Stomach (tissue), 9 donors: ENCODE data around the gene CAPN7. TPM values are rescaled to one million over a fixed set of nuclear protein-coding genes. Genes with fewer than 3 reads are reported as not detected.

Source experiments
- DNase-seq, 2 donors: peaks; one replicate each; pipeline versions ENCODE4 v3.0.0 to v3.0.0-alpha.2; 2013 to 2019
- H3K27ac ChIP-seq, 5 donors: fragments of 200-600 bp in 4 of 5; sonication (generic) in 4 of 5; one replicate each; pipeline ENCODE4 v1.5.1; 2013 to 2019; ENCODE audit warnings: mild to moderate bottlenecking in 1 of 5, moderate library complexity in 1 of 5
- H3K27me3 ChIP-seq, 3 donors: fragments of 200-600 bp; sonication (generic); one replicate each; pipeline ENCODE4 v1.5.1; 2017 to 2019; ENCODE audit warnings: mixed run types in 1 of 3
- H3K36me3 ChIP-seq, 4 donors: fragments of 200-600 bp; sonication (generic); 1 replicate in 3 of 4; 2 replicates in 1 of 4; pipeline ENCODE4 v1.5.1; 2016 to 2019
- H3K4me1 ChIP-seq, 4 donors: fragments of 200-600 bp; sonication (generic); one replicate each; pipeline ENCODE4 v1.5.1; 2016 to 2019
- H3K4me3 ChIP-seq, 4 donors: fragments of 200-600 bp; sonication (generic) in 3 of 4; one replicate each; pipeline ENCODE4 v1.5.1; 2016 to 2019; ENCODE audit warnings: mild to moderate bottlenecking in 1 of 4
- H3K9me3 ChIP-seq, 4 donors: fragments of 200-600 bp; sonication (generic); one replicate each; pipeline ENCODE4 v1.5.1; 2016 to 2019
- EP300 ChIP-seq: sonication (generic); formaldehyde crosslinking; IDR thresholded peaks from one replicate; pipeline ENCODE4 v1.6.1; 2017; ENCODE audit warnings: antibody characterized with exemption
- POLR2A ChIP-seq, 4 donors: fragments of 450-650 bp; IDR thresholded peaks; one replicate each; pipeline ENCODE4 v1.6.1; 2016; ENCODE audit warnings: antibody characterized with exemption in 4 of 4, control low read depth in 2 of 4, mild to moderate bottlenecking in 1 of 4, moderate library complexity in 1 of 4
- POLR2AphosphoS5 ChIP-seq, 3 donors: sonication (generic); formaldehyde crosslinking; IDR thresholded peaks; one replicate each; pipeline ENCODE4 v1.6.1; 2016; ENCODE audit warnings: antibody characterized with exemption in 3 of 3
- WGBS, 5 donors: extraction: QIAGEN DNeasy Blood & Tissue Kit in 3 of 5; methylation state at CpG; one replicate each; pipeline versions ENCODE4 v1.1.5 to v1.1.7; 2013 to 2018; 5-methylcytosine and 5-hydroxymethylcytosine counted together
- intact Hi-C: fragments of 100-400 bp; cut with DNase I; formaldehyde crosslinking; loops from one replicate; pipeline ENCODE4 v1.15.1; 2023; ENCODE audit warnings: low total_unique reads
- polyA plus RNA-seq, 3 donors: library from polyadenylated mRNA; stranded (reverse); fragments of 200-250 nt; gene quantifications; one replicate each; pipeline ENCODE4 v1.2.3, GENCODE V29; 2013
- total RNA-seq, 5 donors: library from RNA; depleted of rRNA; stranded (reverse); fragments of >200 nt; gene quantifications; one replicate each; pipeline versions ENCODE4 v1.1.0 to v1.2.3, GENCODE V29; 2014 to 2016
- TF ChIP-seq, protein P1 (sequence below), 7 experiments: fragments of 450-650 bp in 4 of 7; fragments of 200-600 bp in 3 of 7; sonication (generic) in 3 of 7; IDR thresholded peaks; one replicate each; pipeline ENCODE4 v1.5.1; 2016 to 2019; ENCODE audit warnings: antibody characterized with exemption in 7 of 7, control low read depth in 2 of 7, mild to moderate bottlenecking in 1 of 7
- donor health status: healthy with polysubstance abuse.
- donor health status: Bipolar disorder and iron deficiency.
- donor health status: healthy.

Gene CAPN7
- total and polyA plus RNA-seq, 8 donors = 7.7 to 483 (median 75.0) TPM

DNA sequence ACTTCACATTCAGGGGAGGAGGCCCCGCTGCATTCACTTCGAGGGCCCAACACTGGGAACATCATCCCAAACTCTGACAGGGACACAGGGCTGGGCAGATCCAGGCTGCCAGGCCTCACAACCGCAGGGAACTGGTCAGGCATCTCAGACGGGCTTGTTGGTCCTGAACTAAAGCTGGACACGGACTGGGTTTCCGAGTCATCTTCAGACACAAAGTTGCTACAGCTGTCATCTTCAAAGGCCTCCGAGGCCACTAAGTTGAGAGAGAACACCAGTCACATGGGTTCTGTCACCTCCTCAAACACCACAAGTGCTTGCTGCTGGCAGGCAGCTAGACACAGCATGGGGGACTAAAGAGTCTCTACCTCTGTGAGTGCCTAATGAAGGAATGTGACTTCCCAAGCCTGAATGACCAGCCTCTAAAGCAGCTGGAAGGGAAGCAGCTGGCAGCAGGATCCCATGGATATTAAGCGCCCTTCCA lies 50.9 kb downstream of the CAPN7 start:
- Histone ChIP-seq H3K4me3 (no peak overlapping the region), H3K27me3 (no peaks in the 10 kb centered on the region), H3K9me3 (no peaks in the 10 kb centered on the region), H3K27ac (no peak overlapping the region), H3K36me3 (peaks cover 57 to 97% (median 87%) of the 10 kb centered on the region in 4 donors), H3K4me1 (no peaks in the 10 kb centered on the region)
- WGBS, 5 donors = 83 to 89% (median 87%) methylated on average over 7 to 8 of the region's 8 CpGs
- intact Hi-C loops = no loop called here
- no peak for TF ChIP-seq POLR2A (IDR thresholded peaks at IDR 0.05)
- TF ChIP-seq, protein P1, sequence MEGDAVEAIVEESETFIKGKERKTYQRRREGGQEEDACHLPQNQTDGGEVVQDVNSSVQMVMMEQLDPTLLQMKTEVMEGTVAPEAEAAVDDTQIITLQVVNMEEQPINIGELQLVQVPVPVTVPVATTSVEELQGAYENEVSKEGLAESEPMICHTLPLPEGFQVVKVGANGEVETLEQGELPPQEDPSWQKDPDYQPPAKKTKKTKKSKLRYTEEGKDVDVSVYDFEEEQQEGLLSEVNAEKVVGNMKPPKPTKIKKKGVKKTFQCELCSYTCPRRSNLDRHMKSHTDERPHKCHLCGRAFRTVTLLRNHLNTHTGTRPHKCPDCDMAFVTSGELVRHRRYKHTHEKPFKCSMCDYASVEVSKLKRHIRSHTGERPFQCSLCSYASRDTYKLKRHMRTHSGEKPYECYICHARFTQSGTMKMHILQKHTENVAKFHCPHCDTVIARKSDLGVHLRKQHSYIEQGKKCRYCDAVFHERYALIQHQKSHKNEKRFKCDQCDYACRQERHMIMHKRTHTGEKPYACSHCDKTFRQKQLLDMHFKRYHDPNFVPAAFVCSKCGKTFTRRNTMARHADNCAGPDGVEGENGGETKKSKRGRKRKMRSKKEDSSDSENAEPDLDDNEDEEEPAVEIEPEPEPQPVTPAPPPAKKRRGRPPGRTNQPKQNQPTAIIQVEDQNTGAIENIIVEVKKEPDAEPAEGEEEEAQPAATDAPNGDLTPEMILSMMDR (IDR thresholded peaks at IDR 0.05) = no peak
- no peak for TF ChIP-seq POLR2AphosphoS5 (IDR thresholded peaks at IDR 0.05)
- TF ChIP-seq EP300 = no peak
- DNase-seq = no peak

DNA sequence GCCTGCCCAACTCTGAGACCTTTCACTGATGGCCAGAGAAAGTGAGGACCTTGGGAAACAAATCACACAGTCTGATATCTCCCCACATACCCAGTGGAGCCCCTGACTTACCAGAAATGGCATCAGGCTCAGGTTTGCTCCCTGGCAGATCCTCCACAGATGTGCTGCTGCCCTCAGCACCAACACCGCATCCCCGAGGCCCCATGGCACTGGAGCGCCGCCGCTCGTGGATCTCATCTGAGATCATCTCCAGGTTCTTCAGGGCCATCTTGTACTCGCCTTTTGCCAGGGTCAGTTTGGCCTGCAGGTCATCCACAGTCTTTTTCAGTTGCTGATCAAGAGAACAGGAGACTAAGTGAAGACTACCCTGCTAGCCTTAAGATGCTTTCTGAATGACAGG lies 52.7 kb downstream of the CAPN7 start:
- TF ChIP-seq EP300 = no peak
- no peaks in the 10 kb centered on the region for H3K27me3 ChIP-seq
- no peak for DNase-seq
- H3K9me3 ChIP-seq = no peaks in the 10 kb centered on the region
- peaks cover 44 to 81% (median 70%) of the 10 kb centered on the region in 4 donors for H3K36me3 ChIP-seq
- intact Hi-C loops = no loop called here
- no peak overlapping the region for H3K27ac ChIP-seq
- H3K4me3 ChIP-seq = no peak overlapping the region
- WGBS, 5 donors = 95 to 100% (median 97%) methylated on average over 7 of the region's 7 CpGs
- H3K4me1 ChIP-seq = peaks cover 0 to 5% (median 0%) of the 10 kb centered on the region in 4 donors

DNA sequence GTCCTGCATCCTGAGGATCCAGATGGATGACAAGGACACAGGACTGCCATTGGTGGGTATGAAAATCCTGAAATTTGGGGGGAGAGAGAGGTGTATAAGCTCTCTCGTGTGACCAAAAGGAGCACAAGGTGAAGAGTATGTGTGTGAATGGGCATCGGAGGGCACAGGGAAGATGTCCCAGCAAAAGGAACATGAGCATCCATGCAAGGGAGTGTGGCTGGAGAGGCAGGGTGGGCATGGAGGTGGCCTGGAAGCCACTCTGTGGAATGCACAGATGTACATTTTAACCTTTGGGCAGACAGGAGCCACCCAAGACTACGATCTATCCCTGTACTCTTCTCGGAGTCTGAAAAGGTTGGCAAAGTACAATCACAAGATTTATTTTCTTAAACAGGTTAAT lies 54.5 kb downstream of the CAPN7 start:
- Histone ChIP-seq H3K27ac (no peak overlapping the region), H3K36me3 (peaks cover 29 to 63% (median 52%) of the 10 kb centered on the region in 4 donors), H3K9me3 (no peaks in the 10 kb centered on the region), H3K27me3 (no peaks in the 10 kb centered on the region), H3K4me3 (no peak overlapping the region), H3K4me1 (peaks cover 0 to 10% (median 0%) of the 10 kb centered on the region in 4 donors)
- WGBS, 5 donors = 88 to 95% (median 91%) methylated on average over 4 of the region's 4 CpGs
- no peak for TF ChIP-seq POLR2A (IDR thresholded peaks at IDR 0.05)
- TF ChIP-seq POLR2AphosphoS5 (IDR thresholded peaks at IDR 0.05) = no peak
- TF ChIP-seq EP300 = no peak
- TF ChIP-seq, protein P1 (IDR thresholded peaks at IDR 0.05) = no peak
- no peak for DNase-seq
- intact Hi-C loops = no loop called here

DNA sequence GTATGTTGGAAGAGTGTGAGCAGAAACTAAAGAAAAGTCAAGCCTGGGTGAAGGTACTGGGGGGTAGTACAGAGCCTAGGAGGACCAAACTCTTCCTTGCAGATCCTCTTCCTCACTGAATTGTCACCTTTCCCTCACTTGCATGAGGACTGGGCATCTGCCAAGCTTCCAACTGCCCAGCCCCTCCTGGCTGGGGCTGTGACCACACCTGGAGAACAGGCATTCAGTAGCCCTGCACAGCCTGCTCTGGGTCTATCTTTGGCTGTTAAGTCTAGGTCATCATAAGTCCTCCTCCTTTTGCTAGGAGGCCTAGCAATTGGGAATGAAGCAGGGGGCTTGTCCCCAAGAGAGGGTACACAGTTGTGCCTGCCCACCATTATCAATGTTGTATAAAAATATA lies 55.2 kb downstream of the CAPN7 start:
- Histone ChIP-seq H3K4me3 (no peak overlapping the region), H3K36me3 (peaks cover 21 to 56% (median 44%) of the 10 kb centered on the region in 4 donors), H3K4me1 (peaks cover 0 to 10% (median 0%) of the 10 kb centered on the region in 4 donors), H3K27ac (no peak overlapping the region), H3K27me3 (no peaks in the 10 kb centered on the region), H3K9me3 (no peaks in the 10 kb centered on the region)
- TF ChIP-seq POLR2AphosphoS5 (IDR thresholded peaks at IDR 0.05) (no peak), EP300 (no peak)
- DNase-seq = no peak
- intact Hi-C loops = no loop called here

DNA sequence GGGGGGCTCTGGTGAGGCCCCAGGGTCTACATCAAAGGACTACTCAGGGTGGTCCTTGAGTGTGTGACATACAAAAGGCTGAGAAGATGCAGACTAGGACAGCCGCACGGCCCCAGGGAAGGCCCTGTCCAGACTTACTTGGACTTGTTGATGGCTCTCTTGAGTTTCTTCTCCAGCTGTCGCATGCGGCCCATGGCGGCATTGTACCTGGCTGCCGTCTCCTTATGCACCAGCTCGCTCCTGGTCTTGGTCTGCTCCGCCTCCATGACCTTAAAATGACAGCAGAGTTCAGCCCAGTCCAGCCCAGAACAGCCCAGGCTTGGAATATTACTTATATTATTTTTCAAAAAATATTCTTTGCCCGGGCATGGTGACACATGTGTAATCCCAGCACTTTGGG lies 56.0 kb downstream of the CAPN7 start:
- no peaks in the 10 kb centered on the region for H3K9me3 ChIP-seq
- TF ChIP-seq POLR2A (IDR thresholded peaks at IDR 0.05) (no peak), EP300 (no peak), POLR2AphosphoS5 (IDR thresholded peaks at IDR 0.05) (no peak)
- TF ChIP-seq, protein P1 (IDR thresholded peaks at IDR 0.05) = no peak
- peaks cover 15 to 48% (median 37%) of the 10 kb centered on the region in 4 donors for H3K36me3 ChIP-seq
- no peak overlapping the region for H3K4me3 ChIP-seq
- no peak overlapping the region for H3K27ac ChIP-seq
- peaks cover 0 to 10% (median 0%) of the 10 kb centered on the region in 4 donors for H3K4me1 ChIP-seq
- no peaks in the 10 kb centered on the region for H3K27me3 ChIP-seq
- DNase-seq = no peak
- intact Hi-C loops = no loop called here
- 92 to 95% (median 94%) methylated on average over 9 of the region's 9 CpGs for WGBS, 5 donors
